ENCODE data around the gene ACOX2.

- TF ChIP-seq, protein P1, sequence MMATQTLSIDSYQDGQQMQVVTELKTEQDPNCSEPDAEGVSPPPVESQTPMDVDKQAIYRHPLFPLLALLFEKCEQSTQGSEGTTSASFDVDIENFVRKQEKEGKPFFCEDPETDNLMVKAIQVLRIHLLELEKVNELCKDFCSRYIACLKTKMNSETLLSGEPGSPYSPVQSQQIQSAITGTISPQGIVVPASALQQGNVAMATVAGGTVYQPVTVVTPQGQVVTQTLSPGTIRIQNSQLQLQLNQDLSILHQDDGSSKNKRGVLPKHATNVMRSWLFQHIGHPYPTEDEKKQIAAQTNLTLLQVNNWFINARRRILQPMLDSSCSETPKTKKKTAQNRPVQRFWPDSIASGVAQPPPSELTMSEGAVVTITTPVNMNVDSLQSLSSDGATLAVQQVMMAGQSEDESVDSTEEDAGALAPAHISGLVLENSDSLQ (IDR thresholded peaks at IDR 0.05) = no peak
- TF ChIP-seq NFRKB (IDR thresholded peaks at IDR 0.05) (no peak), ELF4 (IDR thresholded peaks at IDR 0.05) (no peak), FOXM1 (IDR thresholded peaks at IDR 0.05; ENCODE audit: borderline replicate concordance) (no peak), SP1 (IDR thresholded peaks at IDR 0.05) (no peak), SUZ12 (IDR thresholded peaks at IDR 0.05) (no peak), CTBP1 (IDR thresholded peaks at IDR 0.05; ENCODE audit: borderline replicate concordance) (no peak), HDGF (IDR thresholded peaks at IDR 0.05; ENCODE audit: borderline replicate concordance) (no peak), FOXA1 (IDR thresholded peaks at IDR 0.05) (no peak), TARDBP (IDR thresholded peaks at IDR 0.05) (no peak), ZNF384 (IDR thresholded peaks at IDR 0.05) (no peak)
Measured at GRCh38 chr3:58572013-58572633, 35.1 kb upstream of the ACOX2 start.

Measured in HEK293T (cell line).